Coronary artery (tissue), 2 donors: ENCODE results near the gene TMEM147.

Experiments used
- DNase-seq: peaks from one replicate; pipeline ENCODE4 v3.0.0-alpha.2; 2017; ENCODE audit warnings: low spot score
- H3K27ac ChIP-seq, 2 donors: fragments of 200-600 bp; sonication (generic); one replicate each; pipeline ENCODE4 v1.5.1; 2016 to 2019
- H3K4me3 ChIP-seq: fragments of 200-600 bp; sonication (generic); 2 replicates; pipeline ENCODE4 v1.5.1; 2016; ENCODE audit warnings: mild to moderate bottlenecking, moderate library complexity
- TF ChIP-seq, protein P1 (sequence below): fragments of 200-600 bp; sonication (generic); IDR thresholded peaks from one replicate; pipeline ENCODE4 v1.5.1; 2019; ENCODE audit warnings: antibody characterized with exemption

TMEM147 gene

DNA sequence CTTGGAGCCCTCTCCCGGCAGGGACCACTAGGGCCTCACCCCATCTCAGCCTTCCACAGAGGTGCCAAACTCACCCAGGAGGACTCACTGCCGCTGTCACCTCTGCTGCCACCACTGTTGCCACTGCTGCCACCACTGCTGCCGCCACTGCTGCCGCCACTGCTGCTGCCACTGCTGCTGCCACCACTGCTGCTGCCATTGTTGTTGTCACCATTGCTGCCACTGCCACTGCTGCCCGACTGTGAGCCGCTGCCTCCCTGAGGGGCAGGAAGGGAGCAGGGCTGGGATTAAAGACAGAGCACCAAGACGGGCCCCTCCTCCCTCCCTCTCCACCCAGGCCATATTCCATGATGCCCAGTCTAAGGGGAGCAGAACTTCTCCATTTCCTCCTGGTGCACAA, 34.1 kb upstream of the TMEM147 start:
- Histone ChIP-seq H3K27ac (no peak overlapping the region), H3K4me3 (no peak overlapping the region)
- TF ChIP-seq, protein P1, sequence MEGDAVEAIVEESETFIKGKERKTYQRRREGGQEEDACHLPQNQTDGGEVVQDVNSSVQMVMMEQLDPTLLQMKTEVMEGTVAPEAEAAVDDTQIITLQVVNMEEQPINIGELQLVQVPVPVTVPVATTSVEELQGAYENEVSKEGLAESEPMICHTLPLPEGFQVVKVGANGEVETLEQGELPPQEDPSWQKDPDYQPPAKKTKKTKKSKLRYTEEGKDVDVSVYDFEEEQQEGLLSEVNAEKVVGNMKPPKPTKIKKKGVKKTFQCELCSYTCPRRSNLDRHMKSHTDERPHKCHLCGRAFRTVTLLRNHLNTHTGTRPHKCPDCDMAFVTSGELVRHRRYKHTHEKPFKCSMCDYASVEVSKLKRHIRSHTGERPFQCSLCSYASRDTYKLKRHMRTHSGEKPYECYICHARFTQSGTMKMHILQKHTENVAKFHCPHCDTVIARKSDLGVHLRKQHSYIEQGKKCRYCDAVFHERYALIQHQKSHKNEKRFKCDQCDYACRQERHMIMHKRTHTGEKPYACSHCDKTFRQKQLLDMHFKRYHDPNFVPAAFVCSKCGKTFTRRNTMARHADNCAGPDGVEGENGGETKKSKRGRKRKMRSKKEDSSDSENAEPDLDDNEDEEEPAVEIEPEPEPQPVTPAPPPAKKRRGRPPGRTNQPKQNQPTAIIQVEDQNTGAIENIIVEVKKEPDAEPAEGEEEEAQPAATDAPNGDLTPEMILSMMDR: no peak
- no peak for DNase-seq

DNA sequence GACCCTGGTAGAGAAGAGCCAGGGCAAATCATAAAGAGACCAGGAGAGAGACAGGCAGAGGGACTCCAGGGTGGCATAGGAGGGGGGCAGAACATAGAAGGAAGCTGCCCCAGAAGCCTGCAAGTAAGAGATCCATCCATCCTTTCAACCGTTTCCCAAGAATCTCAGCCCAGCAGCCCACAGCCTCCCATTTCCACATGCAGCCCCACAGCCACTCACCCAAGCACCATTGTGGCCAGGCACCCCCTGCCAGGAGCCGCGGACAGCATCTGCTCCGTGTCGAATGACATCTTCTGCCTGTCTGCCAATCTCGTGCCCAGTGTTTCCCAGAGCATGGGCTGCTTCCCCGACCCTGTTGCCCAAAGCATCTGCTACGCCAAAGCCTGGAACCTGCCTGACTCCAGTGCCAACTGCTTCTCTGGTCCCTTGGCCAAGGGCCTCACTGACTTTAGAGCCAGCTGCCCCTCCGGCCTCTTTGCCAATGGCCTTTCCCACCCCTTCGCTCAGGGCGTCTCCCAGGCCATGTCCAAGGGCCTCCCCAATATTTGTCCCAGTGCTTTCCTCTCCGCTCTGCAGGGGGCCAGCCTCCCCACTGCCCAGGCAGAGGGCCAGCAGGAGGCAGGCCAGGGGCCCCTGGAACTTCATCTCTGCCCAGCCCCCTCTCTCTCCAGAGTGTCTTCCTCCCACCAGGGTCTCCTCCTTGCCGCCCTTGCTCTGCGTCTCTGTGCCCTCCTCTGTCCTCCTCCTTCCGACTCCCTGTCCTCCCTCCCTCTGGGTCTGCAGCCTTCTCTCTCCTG, 32.4 kb upstream of the TMEM147 start:
- H3K27ac ChIP-seq: no peak overlapping the region
- no peak overlapping the region for H3K4me3 ChIP-seq
- DNase-seq: no peak
- TF ChIP-seq, protein P1: no peak

DNA sequence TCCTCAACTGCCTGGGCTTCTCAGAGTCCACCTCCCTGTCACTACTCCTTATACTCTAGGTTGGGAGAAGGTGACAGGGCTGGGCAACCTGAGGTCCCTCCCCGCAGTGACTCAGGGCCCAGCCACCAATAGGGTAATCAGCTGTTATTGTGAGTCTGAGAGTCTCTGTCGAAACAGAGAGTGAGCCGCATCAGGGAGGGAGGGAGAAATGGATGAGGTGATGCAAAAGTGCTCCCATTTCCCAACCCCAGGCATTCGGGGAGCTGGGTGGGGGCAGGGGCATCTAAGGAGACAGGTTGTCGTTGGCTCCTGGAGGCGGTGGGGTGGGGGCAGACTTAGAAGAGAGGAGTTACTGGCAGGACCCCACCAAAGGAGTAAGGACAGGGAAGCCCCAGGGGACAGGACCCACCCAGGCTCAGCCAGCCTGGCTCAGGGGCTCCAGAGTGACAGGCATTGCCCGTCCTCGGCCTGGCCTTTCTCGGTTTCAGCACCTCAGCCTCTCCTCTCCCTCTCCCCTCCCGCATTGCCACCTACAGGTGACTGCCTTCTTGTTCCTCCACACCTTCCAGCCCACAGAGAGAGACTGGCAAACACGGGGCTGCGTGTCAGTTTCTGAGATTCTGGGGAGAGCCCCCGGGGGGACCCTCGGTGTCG, 31.7 kb upstream of the TMEM147 start, which contains the start of gene DMKN:
Gene DMKN (minus strand): TSS at position 22 of the 654 bp plus-strand sequence. CDS start 174 bp downstream, outside the sequence.
- H3K27ac ChIP-seq: no peak within 1 kb of the TSS
- no peak within 1 kb of the TSS for H3K4me3 ChIP-seq
- DNase-seq: no peak
- TF ChIP-seq, protein P1: no peak

DNA sequence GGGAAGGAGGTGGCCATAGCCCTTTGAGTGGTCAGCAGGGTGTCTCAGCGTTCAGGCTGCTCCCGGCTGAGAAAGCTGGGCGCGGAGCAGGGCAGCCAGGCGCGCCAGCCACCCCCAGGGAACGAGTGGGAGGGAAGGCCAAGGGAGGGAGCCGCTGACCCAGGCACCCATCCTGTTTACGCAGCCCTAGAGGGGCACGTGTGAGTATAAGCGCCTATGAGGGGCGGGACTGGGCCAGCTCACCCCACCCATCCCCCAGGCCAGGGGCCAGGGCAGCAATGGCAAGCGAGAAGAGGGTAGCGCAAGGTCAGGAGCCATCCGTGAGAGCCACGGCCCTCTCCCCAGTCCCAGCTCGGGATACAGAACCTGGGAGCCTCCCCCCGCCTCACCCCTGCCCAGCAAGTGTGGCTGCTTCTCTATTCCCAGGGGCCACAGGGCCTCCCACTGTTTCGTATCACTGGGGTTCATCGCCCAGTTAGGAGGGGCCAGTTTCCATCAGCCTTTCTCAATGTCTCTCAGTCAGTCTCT, 31.1 kb upstream of the TMEM147 start:
- DNase-seq: no peak
- Histone ChIP-seq H3K27ac (no peak overlapping the region), H3K4me3 (no peak overlapping the region)
- TF ChIP-seq, protein P1: no peak

DNA sequence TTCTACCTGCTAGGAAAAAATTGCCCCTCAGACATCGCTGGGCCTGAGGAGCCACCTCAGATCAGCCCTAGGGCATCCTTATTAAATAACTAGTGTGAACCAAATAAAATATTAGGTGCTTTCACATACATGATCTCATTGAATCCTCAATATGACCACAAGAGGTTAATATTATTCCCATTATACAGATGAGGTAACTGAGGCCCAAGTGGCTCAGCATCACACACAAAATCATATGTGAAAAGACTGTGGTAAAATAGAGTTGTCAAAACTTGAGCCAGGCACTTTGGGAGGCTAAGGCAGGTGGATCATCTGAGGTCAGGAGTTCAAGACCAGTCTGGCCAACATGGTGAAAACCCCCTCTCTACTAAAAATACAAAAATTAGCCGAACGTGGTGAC, 29.1 kb upstream of the TMEM147 start:
- TF ChIP-seq, protein P1: no peak

DNA sequence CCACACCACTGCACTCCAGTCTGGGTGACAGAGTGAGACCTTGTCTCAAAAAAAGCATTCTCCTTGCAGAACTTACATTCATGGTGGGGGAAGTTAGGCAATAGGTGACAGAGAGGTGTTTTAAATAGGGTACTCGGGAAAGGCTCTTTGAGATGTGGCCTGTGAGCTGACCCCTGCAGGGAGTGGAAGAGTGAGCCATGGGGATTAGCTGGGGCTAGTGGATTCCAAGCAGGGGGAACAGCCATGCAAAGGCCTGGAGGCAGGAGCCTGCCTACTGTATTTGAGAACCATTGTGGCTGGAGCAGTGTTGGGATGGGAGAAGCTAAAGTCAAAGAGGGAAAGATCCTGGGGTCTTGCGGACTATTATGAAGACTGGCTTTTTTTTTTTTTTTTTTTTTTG, 28.1 kb upstream of the TMEM147 start:
- Histone ChIP-seq H3K27ac (no peak overlapping the region), H3K4me3 (no peak overlapping the region)
- TF ChIP-seq, protein P1: no peak
- no peak for DNase-seq

More for the DNA sequence above, 29.1 kb upstream of the TMEM147 start:
- no peak overlapping the region for H3K4me3 ChIP-seq
- no peak overlapping the region for H3K27ac ChIP-seq
- DNase-seq: no peak
